HuH-7 (cell line): ENCODE measurements around the gene TRIO.
A peak's percentile ranks its signal among the peaks of the same experiment; 100 is the strongest.
"Not testable (repeated sequence)": the region's sequence is repeated elsewhere in the genome, so short reads cannot be mapped to it uniquely, and the experiment has no call there.

Source experiments
- DNase-seq: peaks from one replicate; pipeline ENCODE4 v3.0.0; 2011; ENCODE audit warnings: low spot score

The TRIO gene

DNA sequence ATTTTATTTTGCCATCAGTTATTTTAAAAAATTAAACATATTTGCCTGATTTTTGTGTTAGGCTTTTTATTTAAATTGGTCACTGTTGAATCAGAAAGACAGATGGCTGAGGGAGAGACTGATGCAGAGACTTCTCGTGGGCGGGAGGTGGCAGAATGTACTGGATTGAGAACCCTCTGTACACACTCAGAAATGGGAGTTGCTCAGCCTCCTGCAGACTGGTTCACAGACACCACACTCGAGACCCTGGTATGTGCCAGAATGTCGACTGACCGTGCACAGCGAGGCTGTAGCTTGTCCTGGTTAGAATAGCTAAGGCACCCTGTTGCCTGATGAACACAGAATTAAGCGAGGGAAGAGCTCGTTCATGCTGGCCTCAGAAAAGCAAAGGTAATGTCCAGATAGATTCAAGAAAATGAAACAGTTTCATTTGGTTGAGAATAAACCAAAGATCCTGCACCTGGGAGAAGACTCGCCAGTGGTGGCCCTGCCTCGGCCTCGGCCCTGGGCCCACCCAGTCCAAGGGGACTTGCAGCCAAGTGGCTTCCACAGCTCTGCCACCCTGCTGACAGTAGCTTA is 367.1 kb downstream of the TRIO start:
- no peak for DNase-seq

- no peak for DNase-seq
Observed at GRCh38 chr5:14510880-14511279, 367.7 kb downstream of the TRIO start.

DNA sequence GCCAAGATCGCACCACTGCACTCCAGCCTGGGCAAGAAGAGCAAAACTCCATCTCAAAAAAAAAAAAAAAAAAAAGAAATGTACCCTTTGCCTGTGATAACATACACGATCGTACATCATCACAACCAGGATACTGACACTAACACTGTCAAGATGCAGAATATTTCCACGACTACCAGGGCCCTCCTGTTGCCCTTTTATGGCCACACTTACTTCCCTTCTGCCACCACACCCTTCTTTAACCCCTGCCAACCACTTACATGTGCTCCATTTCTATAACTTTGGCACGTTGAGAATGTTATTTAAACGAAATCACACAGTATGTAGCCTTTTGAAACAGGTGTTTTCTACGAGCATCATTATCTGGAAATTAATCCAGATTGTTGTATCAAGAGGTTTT is 369.4 kb downstream of the TRIO start:
- DNase-seq: no peak

GRCh38 chr5:14513266-14513665 is 370.1 kb downstream of the TRIO start:
- no peak for DNase-seq

DNA sequence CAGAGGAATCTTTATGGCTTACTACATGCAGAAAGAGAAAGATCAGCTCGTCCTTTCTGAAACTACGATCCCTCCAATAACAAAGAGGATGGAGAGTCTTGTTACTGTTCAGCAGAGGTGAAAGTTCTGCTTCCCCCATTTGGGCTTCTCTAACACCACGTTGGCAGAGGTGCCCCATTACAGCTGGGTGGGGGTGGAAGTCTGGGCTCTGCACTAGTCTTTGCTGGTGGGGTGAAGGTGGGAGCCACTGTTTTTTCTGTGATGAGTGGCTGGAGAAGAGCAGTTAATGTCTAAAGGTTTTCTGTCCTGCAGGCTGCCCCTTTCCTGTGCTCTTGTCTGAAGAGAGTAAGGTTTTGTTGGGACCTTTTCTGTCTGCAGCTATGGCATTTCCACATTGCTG is 373.8 kb downstream of the TRIO start:
- no peak for DNase-seq

DNA sequence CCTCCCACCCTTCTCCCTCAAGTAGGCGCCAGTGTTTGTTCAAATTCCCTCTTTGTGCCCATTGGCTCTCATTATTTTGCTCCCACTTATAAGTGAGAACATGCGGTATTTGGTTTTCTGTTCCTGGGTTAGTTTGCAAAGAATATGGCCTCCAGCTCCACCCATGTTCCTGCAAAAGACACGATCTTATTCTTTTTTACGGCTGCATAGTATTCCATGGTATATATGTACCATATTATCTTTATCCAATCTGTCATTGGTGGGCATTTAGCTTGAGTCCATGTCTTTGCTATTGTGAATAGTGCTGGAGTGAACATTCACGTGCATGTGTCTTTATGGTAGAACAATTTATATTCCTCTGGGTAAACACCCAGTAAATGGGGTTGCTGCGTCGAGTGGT is 375.5 kb downstream of the TRIO start:
- no peak for DNase-seq

GRCh38 chr5:14521748-14522147 is 378.6 kb downstream of the TRIO start:
- no peak for DNase-seq

- DNase-seq: no peak
Observed at GRCh38 chr5:14522721-14523120, 379.6 kb downstream of the TRIO start.

GRCh38 chr5:14523243-14524034 is 380.3 kb downstream of the TRIO start:
- no peak for DNase-seq

- DNase-seq: no peak
Observed at GRCh38 chr5:14525397-14525796, 382.3 kb downstream of the TRIO start.

DNA sequence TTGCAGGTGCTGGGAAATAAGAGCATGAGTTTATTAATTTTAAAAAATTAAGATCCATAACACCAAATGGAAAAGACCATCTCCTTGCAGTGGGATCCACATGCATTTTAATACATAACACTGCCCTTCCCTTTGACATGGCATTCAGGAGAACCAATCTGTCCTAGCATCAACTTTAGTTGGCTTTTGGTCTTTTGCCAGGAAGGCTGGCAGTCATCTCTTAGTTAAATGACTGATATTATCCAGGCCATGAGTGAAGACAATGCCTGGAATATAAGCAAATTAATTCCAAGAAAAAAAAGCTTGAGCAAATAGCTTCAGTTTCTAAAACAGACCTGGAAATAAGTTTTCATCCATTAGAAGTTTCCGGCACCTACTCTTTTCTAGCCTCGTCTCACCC is 383.4 kb downstream of the TRIO start:
- no peak for DNase-seq

GRCh38 chr5:14528115-14528514 is 385.0 kb downstream of the TRIO start:
- no peak for DNase-seq

GRCh38 chr5:14528926-14529325 is 385.8 kb downstream of the TRIO start:
- DNase-seq: no peak

- no peak for DNase-seq
Observed at GRCh38 chr5:14531668-14532067, 388.5 kb downstream of the TRIO start.

DNA sequence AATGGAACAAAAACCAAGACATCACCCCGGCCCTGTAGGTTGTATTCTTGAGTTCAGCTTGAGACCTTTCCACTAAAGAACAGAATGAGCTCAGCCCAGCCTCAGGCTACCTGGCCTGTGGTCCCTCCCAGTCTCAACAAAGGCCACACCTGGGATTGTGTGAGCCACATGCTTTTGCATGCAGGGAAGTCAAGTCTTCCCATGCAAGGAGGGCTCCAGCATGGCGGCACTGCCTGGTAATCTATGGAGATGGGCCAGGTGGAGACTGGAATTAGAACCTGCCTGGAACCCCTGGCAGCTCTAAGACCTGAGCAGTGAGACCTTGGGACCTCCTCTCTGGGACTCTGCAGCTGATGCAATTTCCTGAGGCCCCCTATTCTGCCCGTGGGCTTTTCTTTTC is 389.0 kb downstream of the TRIO start:
- no peak for DNase-seq

GRCh38 chr5:14534773-14535172 is 391.6 kb downstream of the TRIO start:
- no peak for DNase-seq

DNA sequence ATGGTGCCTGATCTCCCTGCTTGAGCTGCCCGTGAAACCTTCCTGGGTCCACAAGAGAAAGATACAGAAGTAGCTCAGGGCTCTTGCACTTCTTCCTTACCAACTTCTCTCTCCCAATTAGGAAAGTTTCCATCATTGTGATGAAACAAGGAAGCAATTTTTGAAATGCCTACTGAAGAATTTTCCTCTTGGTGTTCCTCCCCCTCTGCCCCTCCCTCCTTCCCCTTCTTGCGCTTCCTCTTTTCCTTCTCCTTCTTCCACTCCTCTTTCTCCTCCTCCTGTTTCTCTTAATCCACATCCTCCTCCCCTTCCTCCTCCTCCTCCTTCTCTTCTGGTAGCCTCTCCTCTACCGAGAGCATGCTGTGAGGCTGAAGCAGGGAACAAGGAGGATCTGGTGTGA is 402.2 kb downstream of the TRIO start:
- DNase-seq: no peak

DNA sequence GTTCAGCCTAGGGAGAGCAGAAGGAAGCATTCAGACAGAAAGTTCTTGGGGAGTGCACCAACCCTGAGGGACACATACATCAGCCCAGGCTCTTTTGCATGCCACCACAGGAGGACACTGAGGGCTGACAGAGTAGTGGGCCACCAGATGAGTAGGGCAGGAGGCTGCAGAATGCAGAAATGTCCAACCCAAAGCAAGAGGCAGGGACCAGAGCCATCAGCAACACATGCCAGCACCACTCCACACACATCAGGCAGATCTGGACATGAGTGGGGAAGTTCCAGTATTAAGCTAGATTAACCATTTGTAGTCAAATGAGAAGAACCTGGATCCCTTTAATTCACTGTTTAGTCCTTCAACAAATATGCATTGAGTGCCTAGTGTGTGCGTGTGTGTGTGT is 402.7 kb downstream of the TRIO start:
- no peak for DNase-seq

- no peak for DNase-seq
Observed at GRCh38 chr5:14547666-14548065, 404.5 kb downstream of the TRIO start.

DNA sequence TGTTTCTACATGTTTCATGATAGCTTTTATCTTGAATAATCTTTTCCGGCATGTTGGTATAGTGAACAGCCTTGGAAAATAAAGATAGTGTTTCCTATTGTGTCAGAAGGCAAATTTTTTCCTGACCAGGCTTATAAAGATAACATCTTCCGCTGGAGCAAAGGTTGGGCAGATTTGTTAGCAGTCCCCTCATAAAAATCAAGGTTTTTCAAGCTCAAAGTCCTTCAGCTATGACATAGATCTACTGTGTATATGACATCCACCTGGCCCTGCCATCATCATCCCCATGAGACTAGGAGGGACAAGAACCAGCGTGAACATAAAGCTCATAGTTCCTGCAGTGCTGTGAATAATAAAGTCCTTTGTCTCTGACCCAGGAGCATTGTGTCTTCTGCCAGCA is 408.1 kb downstream of the TRIO start:
- peak; percentile 58 for DNase-seq

DNA sequence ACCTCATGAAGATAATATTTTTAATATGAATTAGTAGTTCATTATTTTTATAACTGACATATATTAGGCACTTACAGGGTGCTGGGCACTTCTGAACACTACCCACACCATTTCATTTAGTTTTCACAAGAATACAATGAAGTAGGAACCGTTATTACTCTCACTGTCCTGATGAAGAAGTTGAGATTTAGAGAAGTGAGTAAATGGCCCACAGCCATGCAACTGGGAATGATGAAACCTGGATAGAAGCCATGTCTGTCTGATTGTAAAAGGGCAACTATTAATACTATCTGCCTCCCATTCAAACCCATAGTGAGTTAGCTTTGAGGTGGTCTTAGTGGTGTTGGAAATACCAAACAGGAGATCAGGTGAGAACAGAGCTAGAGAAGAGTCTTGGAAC is 408.9 kb downstream of the TRIO start:
- no peak for DNase-seq

DNA sequence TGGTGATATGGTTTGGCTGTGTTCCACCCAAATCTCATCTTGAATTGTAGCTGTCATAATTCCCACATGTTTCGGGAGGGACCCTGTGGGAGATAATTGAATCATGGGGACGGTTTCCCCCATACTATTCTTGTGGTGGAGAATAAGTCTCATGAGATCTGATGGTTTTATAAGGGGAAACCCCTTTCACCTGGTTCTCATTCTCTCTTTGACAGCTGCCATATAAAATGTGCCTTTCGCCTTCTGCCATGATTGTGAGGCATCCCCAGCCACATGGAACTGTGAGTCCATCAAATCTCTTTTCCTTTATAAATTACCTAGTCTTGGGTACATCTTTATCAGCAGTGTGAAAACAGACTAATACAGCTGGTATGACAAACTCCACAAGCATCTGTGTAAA is 411.1 kb downstream of the TRIO start:
- not testable (repeated sequence) for DNase-seq

DNA sequence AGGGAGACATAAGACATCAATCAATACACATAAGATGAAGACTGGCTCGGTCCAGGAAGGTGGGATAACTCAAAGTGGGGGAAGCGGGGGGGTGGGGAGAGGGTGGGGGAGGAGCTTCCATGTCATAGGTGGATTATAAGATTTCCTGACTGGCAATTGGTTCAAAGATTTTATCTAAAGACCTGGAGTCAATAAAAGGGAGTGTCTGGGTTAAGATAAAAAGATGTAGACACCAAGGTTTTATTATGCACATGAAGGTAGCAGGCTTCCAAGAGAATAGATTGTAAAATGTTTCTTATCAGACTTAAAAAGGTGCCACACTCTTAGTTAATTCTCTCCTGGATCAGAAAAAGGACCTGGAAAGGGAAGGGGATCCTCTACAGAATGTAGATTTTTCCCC is 412.9 kb downstream of the TRIO start:
- no peak for DNase-seq

GRCh38 chr5:14557203-14557770 is 414.1 kb downstream of the TRIO start:
- no peak for DNase-seq
